ENCODE data around the gene ADGRE2.
"Not testable (repeated sequence)": the region's sequence is repeated elsewhere in the genome, so short reads cannot be mapped to it uniquely, and the experiment has no call there.

The ADGRE2 gene

GRCh38 chr19:14778110-14778845 is at the start of gene ADGRE2:
Gene ADGRE2 (minus strand): TSS chr19:14778560. CDS start chr19:14776756, 1,804 bp downstream.
- DNase-seq (ENCODE audit: insufficient read length, low spot score); FAIRE-seq: not testable (repeated sequence)

DNA sequence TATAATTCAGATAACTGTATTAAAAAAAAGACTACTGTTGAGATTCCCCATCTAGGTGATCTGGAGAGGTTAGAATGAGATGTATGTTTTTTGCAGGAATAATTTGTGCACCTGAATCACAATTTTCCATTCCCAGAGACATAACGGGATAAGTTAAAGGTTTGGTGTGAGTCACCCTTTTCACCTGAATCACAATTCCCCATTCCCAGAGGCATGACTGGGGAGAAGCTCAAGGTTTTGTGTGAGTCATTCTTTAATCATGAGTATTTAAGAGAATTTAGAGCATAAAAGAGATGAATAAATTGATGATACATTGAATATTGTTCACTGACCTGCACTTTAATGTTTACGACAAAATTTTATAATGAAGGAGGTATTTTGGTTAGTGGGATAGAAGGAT is 47.6 kb upstream of the ADGRE2 start:
- no peak for FAIRE-seq
- no peak for TF ChIP-seq CTCF (IDR thresholded peaks at IDR 0.05; ENCODE audit: insufficient read depth, missing control alignments)
- no peak for DNase-seq (ENCODE audit: insufficient read length, low spot score)

- DNase-seq (ENCODE audit: insufficient read length, low spot score) (no peak), FAIRE-seq (no peak)
- TF ChIP-seq CTCF (IDR thresholded peaks at IDR 0.05; ENCODE audit: insufficient read depth, missing control alignments): no peak
Measured at GRCh38 chr19:14821937-14822336, 43.6 kb upstream of the ADGRE2 start.

DNA sequence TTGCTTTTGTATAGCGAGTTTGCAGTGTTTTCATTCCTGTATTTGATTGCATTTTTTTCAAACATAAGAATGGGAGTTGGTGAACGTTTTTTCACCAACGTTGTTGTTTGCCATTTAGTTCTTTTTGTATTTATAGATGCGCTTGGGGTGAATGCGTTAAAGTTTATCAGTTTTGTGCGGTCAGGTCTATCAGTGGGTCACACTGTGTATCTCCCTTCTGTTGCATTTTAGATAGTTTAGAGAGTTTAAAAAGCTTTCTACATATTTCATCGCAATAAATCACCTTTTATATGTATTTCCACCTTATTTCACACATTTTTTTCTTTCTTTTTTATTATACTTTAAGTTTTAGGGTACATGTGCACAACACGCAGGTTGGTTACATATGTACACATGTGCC is 40.2 kb upstream of the ADGRE2 start:
- FAIRE-seq: no peak

GRCh38 chr19:14817052-14817451 is 38.7 kb upstream of the ADGRE2 start:
- FAIRE-seq (no peak), DNase-seq (ENCODE audit: insufficient read length, low spot score) (no peak)
- no peak for TF ChIP-seq CTCF (IDR thresholded peaks at IDR 0.05; ENCODE audit: insufficient read depth, missing control alignments)

More for the DNA sequence above, 40.2 kb upstream of the ADGRE2 start:
- DNase-seq (ENCODE audit: insufficient read length, low spot score): no peak
- no peak for TF ChIP-seq CTCF (IDR thresholded peaks at IDR 0.05; ENCODE audit: insufficient read depth, missing control alignments)

GRCh38 chr19:14814982-14815652 is 36.8 kb upstream of the ADGRE2 start:
- FAIRE-seq: no peak
- TF ChIP-seq CTCF (IDR thresholded peaks at IDR 0.05; ENCODE audit: insufficient read depth, missing control alignments): no peak
- DNase-seq (ENCODE audit: insufficient read length, low spot score): no peak

DNA sequence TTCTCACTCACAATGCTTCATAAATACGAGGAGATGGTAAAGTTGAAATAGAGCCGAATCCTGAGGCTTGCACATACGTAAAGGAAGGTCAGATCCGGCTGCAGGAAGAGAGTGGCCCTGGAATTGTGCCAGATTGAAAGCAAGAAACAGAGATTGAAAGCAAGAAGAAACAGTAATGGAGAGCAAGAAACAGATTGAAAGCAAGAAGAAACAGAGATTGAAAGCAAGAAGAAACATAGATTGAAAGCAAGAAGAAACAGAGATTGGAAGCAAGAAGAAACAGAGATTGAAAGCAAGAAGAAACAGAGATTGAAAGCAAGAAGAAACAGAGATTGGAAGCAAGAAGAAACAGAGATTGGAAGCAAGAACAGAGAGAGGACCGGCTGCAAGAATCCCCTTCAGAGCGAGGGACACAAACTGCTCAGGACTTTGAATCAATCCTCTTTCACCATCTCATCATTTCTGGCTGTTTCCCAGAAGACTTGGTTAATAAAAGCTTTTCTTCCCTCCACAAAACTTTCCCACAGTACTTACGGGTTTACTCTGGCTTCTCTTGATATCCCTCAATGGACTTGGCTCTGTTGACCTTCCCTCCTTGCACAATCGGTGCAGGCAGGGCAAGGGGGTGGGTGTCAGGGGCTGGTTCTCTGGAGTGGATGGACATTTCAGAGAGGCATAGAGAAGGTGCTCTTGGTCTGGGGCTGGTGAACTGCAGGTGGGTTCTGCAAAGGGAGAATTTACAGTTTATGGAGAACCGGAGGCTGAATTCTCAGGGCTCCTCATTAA is 31.1 kb upstream of the ADGRE2 start:
- FAIRE-seq (no peak), DNase-seq (ENCODE audit: insufficient read length, low spot score) (no peak)
- no peak for TF ChIP-seq CTCF (IDR thresholded peaks at IDR 0.05; ENCODE audit: insufficient read depth, missing control alignments)

Data from D721Med (cell line).